NCI-H2196 (cell line): ENCODE measurements around the gene MRE11.
"Not testable (repeated sequence)": the region's sequence is repeated elsewhere in the genome, so short reads cannot be mapped to it uniquely, and the experiment has no call there.

ENCODE experiments used
- DNase-seq: peaks from one replicate; lab custom pipeline; 2025; ENCODE audit not compliant: unreplicated experiment; lab: John Stamatoyannopoulos, UW

The MRE11 gene

DNA sequence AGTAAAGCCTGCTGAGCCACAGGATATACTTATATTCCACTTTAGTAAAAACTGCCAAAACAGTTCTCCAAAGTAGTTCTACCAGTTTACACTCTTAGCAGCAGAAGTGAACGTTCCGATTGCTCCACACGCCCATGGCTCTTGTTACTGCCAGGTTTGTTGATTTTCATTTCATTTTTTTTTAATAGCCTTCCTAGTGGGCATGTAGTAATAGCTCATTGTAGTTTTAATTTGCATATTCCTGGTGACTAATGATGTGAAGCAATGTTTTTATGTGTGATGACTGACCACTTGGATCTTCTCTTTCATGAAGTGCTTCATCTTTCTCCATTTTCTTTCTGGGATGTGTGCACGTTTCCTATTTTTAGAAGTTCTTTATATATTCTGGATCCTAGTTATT is 13.8 kb upstream of the MRE11 start:
- DNase-seq = no peak

- DNase-seq = not testable (repeated sequence)
These were observed 12.9 kb upstream of the MRE11 start for GRCh38 chr11:94506513-94506912.

DNA sequence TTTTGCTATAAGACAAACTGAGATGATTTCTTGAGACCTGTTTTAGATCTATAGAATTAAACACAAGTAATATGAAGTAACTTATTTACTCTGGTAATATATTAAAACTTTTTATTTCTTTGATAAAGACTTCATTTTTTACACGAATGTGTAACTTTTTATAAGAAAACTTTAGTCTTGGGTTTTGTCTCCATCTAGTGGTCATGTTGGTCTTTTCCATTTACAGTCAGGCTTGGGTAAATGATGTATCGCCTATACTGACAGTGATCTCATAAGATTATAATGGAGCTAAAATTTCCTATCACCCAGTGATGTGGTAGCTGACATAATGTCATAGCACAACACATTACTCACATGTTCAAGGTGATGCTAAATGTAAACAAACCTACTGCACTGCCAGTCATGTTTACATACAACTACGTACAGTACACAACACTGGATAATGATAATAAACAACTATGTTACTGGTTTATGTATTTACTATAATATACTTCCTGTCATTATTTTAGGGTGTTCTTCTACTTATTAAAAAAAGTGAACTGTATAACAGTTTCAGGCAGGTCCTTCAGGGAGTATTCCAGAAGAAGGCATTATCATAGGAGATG is 11.1 kb upstream of the MRE11 start:
- DNase-seq = peak; percentile 54

GRCh38 chr11:94501522-94501921 is 7.9 kb upstream of the MRE11 start:
- no peak for DNase-seq

GRCh38 chr11:94500181-94500580 is 6.5 kb upstream of the MRE11 start:
- no peak for DNase-seq

DNA sequence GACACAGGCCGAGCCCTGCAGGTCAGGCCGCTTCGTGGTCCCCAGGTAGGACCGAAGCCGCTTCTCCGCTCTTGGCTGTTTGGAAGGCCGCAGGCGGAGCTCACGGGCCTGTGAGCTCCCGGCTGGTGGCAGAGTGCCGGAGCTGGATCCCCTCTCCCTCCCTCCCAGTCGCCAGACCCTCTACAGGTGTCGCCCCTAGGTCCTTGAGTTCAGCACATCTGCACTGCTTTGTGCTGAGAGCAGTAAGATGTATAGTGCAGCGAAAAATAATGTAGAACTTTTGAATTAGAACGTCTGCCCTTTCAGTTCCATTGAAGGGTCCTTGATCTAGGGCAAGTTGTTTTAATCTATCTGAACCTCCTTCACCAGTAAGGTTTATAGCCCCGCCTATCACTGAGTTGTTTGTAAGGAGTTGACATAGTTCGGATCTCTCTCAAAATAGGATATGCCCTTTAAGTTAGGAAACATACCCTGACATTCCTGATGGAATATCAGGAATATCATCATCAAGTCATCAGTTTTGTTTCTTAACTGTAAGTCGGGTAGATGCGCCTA is 559 bp upstream of the MRE11 start:
- DNase-seq = no peak

GRCh38 chr11:94486068-94486467 is 7.6 kb downstream of the MRE11 start:
- DNase-seq = no peak

DNA sequence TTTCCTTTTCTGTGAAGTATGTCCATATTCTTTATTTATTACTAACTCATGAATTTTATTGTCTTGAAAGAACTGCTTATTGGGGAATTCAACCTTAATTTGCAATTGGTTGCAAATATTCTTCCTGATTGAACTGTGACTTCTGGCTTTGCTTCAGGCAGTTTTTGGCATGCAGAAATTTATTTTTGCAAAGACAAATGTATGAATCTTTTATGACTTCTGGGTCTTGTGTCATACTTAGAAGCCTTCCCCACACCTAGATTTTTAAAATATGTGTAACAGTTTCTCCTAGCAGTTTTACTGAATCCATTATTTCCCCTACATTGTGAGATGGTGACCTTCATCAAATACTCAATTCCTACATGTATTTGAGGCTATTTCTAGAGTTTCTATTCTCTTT is 12.3 kb downstream of the MRE11 start:
- no peak for DNase-seq

- DNase-seq = no peak
These were observed 16.0 kb downstream of the MRE11 start for GRCh38 chr11:94477624-94478023.

DNA sequence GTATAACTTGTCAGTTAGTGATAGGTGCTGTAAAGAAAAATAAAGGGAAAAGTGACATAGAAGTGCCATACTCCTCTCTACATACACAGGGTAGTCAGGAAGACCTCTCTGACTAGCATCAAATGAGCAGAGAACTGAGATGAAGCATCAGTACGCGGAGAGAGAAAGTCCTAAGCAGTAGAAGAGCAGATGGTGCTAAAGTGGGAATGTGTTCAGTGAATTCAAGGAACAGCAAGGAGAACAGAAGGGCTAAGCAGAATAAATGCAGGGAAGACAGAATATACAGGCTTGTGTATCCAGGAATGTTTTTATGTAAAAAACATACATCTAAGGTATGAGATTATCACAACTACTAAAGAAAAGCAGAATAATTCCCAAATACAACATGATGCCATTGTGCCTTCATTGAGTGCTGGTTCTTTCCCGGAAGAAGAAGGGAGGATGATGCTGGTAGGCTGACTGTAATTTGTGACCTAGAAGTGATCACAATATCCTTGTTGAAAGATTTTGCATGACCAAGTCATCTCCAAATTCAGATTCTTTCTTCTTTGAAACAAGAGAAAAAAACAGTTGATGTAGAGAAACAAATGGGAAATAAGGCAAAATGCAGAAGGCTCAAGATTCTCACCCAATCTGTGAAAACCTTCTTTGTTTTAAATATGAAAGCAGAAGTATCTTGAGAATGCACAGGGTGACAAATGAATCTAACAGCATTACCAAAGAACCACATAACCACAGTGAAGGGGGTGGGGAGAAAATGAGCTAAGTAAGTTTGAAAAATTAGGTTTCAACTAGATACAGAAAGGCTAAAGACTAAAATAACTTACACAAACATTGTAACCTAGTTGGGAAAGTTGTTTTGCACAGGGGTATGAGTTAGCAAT is 20.5 kb downstream of the MRE11 start:
- DNase-seq = no peak

GRCh38 chr11:94469416-94469815 is 24.2 kb downstream of the MRE11 start:
- DNase-seq = no peak

- DNase-seq = no peak
These were observed 34.1 kb downstream of the MRE11 start for GRCh38 chr11:94459576-94459975.

GRCh38 chr11:94457118-94458029 is 36.3 kb downstream of the MRE11 start:
- DNase-seq = no peak

DNA sequence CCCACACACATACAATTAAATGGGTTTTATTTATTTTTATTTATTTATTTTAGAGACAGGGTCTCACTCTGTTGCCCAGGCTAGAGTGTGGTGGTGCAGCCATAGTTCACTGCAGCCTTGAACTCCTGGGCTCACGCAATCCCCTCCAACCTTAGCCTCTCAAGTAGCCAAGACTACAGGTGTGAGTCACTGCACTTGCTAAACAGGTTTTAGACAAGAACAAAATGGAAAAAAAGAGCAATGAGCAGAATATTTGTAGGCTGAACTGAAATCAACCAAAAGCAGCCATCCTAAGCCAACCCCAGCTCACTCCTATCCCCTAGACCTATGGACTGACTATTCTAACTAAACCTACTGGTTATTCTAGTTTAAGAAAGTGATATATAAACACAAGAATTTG is 37.8 kb downstream of the MRE11 start:
- no peak for DNase-seq

GRCh38 chr11:94454301-94454700 is 39.3 kb downstream of the MRE11 start:
- DNase-seq = no peak

DNA sequence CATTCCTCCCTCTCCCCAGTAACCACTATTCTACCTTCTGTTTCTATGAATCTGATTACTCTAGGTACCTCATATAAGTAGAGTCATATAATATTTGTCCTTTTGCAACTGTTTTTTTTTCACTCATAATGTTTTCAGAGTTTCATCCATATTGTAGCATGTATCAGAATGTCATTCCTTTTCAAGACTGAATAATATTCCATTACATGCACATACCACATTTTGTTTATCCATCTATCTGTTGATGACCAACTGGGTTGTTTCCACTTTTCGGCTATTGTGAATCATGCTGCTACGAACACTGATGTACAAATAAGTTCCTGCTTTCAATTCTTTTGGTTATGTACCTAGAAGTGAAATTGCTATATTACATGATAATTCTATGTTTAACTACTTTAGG is 40.7 kb downstream of the MRE11 start:
- no peak for DNase-seq

- no peak for DNase-seq
These were observed 43.6 kb downstream of the MRE11 start for GRCh38 chr11:94450048-94450447.

DNA sequence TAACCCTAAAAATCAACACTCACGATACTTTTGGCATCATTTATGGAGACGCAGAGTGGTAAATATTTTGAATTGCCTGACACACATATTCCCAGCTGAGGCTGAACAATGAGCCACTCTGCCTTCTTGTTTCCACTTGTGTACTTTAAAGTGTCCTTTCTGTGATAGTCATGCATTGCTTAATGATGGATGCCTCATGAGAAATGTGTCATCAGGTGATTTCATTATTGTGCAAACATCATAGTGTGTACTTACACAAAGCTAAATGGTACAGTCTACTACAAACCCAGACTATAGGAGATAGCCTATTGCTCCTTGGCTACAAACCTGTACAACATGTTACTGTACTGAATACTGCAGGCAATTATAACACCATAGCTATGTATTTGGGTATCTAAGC is 44.2 kb downstream of the MRE11 start:
- no peak for DNase-seq

- DNase-seq = no peak
These were observed 44.6 kb downstream of the MRE11 start for GRCh38 chr11:94449029-94449428.

GRCh38 chr11:94447149-94447548 is 46.5 kb downstream of the MRE11 start:
- no peak for DNase-seq

- DNase-seq = no peak
These were observed 48.0 kb downstream of the MRE11 start for GRCh38 chr11:94445641-94446040.
